Left kidney (tissue), 2 donors: ENCODE measurements around the gene POU2F1. TPM values are rescaled to one million over a fixed set of nuclear protein-coding genes. Genes with fewer than 3 reads are reported as not detected.

Experiments used
- DNase-seq: peaks from one replicate; pipeline ENCODE4 v3.0.0-alpha.2; 2013
- polyA plus RNA-seq: library from polyadenylated mRNA; unstranded; fragments of 120-200 nt; gene quantifications from one replicate; pipeline ENCODE4 v1.2.1, GENCODE V29; 2013; ENCODE audit not compliant: insufficient read length

Gene POU2F1
- polyA plus RNA-seq, 1 donor = 20.7 TPM

GRCh38 chr1:167423684-167424619, 203.3 kb downstream of the POU2F1 start:
- DNase-seq = no peak

- DNase-seq = no peak
Measured at GRCh38 chr1:167425482-167425881, 204.8 kb downstream of the POU2F1 start.

DNA sequence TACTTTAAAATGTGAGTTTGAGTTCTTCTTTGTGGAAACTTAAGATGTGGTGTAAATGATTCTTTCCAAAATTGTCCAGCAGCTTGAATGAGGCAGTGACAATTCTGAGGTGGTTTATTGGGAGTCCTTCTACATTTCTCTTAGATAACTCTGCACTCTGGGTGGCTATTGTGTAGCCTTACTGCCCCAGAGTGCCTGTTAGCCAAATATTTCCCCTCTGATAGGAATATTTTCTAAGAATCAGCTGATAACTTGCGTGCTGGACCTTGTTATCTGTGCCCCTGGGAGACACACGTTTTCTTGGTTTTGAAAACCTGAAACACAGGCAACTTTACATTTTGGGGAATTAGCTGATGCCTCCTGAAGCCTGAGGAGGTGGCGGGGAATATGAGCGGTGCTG, 206.0 kb downstream of the POU2F1 start:
- DNase-seq = no peak

DNA sequence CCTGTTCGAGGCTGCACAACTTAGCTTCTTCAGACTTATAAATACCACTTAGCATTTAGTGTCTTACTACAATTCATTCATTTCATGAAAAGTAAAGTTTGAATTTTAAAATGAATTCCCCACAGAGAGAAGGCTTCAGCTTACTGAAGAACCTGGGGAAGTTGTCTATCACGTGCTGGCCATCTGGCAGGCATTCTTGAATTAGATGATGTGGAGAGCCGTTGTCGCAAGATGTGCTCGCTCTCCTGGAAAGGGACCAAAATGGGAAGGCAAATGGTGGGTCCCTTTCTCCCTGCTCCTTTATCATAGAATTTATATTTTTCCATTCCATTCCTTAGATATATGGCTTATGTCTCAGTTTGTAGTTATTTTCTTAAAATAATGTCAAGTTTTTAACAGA, 207.2 kb downstream of the POU2F1 start:
- DNase-seq = no peak

DNA sequence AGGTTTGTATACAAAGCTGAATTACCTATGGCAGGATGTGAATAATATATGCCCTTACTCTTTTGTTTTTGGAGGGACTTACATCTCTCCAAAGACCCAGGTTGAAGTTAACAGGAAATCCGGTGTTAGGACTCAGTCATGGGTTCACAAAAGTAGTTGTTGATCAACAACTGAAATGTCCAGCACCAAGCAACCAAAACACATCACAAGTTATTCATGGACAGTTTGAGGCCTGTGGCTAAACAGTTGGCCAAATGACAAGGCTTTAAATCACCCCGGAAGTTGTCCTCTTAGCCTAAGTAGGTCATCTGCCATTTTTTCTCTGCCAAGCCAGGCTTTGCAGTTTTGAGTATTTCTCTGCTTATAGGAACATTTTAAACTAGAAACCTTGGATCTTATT, 207.7 kb downstream of the POU2F1 start:
- DNase-seq = no peak

DNA sequence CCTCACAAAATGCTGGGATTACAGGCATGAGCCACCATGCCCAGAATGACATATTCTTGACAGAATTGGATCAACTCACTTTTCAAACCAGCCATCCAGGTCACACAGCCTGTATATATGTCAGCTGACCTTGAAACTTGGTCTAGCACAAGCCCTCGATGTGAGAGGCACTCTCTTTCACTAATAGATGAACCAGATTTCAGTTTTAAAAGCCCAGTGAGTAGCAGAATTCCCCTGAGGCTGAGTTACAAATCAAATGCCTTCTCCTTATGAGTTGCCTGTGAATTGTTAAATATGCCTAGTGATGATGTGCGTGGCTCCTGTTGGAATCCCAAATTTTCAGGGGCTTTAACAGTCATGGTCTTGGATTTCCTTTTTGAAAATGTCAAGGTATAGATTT, 208.9 kb downstream of the POU2F1 start:
- DNase-seq = no peak

- DNase-seq = no peak
Measured at GRCh38 chr1:167430134-167430848, 209.6 kb downstream of the POU2F1 start.

- no peak for DNase-seq
Measured at GRCh38 chr1:167430849-167431242, 210.2 kb downstream of the POU2F1 start.

DNA sequence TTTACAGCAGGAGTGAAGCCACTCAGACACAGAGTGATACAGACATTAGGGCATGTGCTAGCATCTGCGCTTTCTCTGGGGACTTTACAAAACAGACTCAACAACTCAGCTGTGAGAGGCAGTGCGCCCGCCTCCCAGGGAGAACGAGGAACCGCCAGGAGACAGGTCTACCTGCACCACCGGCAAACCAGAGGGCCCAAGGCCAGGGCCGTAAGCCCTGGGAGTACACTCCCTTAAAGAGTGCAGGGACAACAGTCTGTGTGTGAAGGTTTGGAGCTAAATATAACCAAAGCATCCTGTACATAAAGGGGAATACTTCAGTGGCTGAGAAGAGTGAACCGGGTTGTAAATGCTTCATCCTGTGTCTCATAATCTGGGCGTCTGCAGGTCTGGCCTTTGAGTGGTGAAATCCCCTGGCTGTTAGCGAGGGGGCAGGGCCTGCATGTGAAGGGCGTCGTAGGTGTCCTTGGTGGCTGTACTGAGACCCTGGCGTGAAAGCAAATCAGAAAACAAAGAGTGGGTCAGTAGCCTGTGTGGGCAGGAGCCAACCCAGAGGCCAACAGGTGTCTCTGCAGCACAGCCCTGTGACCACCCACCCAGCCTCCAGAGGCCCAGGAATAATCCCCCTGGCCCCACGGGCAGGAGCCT, 210.7 kb downstream of the POU2F1 start:
- no peak for DNase-seq

GRCh38 chr1:167431909-167432650, 211.4 kb downstream of the POU2F1 start:
- no peak for DNase-seq

- no peak for DNase-seq
Measured at GRCh38 chr1:167432780-167433179, 212.1 kb downstream of the POU2F1 start.

GRCh38 chr1:167433884-167434283, 213.2 kb downstream of the POU2F1 start:
- DNase-seq = no peak

DNA sequence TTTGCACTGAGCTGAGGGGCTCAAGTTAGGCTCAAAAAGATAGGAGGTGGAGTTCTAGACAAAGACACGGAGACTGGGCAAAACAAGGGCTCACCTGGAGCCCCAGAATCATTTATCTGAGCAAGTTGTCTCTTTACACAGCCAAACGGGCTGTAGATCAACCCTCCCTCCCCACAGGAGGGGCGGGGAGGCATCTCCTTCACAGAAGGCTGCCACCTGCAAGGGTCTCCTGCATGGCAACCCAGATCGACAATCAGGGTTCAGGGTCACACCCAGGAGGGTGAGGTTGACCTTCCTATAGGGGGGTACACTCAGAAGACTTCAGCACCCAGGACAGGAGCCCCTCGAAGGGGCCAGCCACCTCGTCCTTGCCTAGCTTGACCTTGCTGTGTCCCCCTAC, 213.6 kb downstream of the POU2F1 start:
- DNase-seq = no peak

- DNase-seq = no peak
Measured at GRCh38 chr1:167435484-167435883, 214.8 kb downstream of the POU2F1 start.

GRCh38 chr1:167438171-167439138, 217.8 kb downstream of the POU2F1 start:
- no peak for DNase-seq

GRCh38 chr1:167439301-167439988, 218.8 kb downstream of the POU2F1 start:
- peak; percentile 58 for DNase-seq

GRCh38 chr1:167440345-167440744, 219.7 kb downstream of the POU2F1 start:
- no peak for DNase-seq

DNA sequence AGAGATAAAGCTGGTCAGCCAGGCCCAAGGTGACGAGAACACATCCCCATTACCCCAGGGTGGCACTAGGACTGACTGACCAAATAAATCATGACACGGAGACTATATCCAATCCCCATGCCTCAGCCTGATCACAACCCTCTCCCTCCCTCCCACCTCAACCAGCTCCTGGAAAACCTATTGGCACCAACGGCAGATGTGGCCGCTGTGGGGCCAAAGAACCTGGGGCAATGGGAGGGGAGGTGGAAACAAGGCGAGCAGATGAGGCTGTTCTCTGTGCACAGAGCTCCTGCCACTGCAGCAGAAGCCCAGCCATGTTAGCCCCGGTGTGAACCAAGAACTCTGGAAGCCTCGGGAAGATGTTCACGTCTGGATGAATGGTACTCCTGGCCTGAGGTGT, 220.1 kb downstream of the POU2F1 start:
- DNase-seq = no peak

DNA sequence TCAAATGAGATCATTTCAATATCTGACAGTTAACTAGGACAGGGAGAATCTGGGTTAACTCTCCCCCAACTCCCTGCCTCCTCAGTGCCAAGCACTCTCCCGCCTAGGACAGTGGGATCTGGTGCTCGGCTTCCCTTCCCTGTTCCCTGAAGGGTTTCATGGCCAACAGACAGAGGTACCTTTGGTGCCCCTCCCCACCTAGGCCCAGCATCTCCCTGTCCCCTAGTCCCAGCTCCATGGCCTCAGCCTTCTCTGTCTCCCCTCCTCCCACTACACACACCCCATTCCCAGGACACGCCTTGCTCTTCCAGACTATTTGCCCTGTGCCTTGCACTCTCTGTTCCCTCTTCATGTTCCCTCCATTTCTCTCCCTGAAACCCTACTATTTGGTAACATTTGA, 220.5 kb downstream of the POU2F1 start:
- no peak for DNase-seq

DNA sequence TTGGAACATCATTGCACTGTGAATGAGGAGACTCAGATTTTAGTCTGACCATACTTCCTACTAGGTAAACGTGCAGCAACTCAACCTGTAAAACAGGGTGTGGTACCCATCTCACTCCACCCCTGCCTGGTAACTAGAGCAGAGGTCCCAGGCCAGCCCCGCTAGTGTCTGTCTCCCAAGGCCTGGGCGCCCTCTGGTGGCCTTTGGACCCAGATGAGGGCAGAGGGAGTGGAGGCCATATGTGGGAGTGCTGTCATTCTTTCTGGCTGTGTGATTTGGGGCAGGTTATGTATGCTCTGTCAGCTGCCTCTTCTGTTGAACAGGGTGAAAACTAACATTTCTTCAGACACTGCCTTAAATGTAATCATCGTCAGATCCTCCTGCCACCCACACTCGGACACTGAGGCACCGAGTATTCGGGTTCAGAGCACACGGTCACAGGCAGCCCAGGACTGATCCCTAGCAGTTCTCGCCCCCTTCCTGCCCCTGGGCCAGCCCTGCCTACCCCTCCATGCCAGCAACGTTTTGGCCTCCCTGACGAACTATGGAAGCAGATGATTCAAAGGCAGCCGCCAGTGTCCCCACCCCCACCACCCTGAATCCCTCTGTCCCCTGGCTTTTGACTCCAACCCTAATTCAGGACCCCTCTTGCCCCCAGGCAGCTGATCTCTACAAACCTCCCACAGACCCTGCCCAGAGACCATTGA, 221.6 kb downstream of the POU2F1 start:
- peak; percentile 80 for DNase-seq
